Calu3 (cell line): ENCODE results near the gene ATG4C. TPM values are rescaled to one million over a fixed set of nuclear protein-coding genes. Genes with fewer than 3 reads are reported as not detected.

Experiments
- BruUV-seq: library from RNA; stranded (reverse); fragments of 400-500 nt; replicated peaks from 2 replicates; lab custom pipeline; 2021; lab: Mats Ljungman, UMichigan
- CTCF ChIA-PET: fragments of 300-600 bp; sonication (Branson Sonifier 250); formaldehyde crosslinking; loops from one replicate; lab custom pipeline; 2022; ENCODE audit warnings: antibody characterized with exemption; lab: Charles Lee
- DNase-seq: peaks from one replicate; pipeline ENCODE4 v3.0.0; 2022
- H3K27ac Mint-ChIP-seq: one replicate; pipeline ENCODE4 v1.8.0; 2022; ENCODE audit warnings: mixed read lengths; ENCODE audit not compliant: unreplicated experiment
- H3K27me3 Mint-ChIP-seq: one replicate; pipeline ENCODE4 v1.8.0; 2022; ENCODE audit warnings: mixed read lengths; ENCODE audit not compliant: unreplicated experiment
- H3K36me3 Mint-ChIP-seq: one replicate; pipeline ENCODE4 v1.8.0; 2022; ENCODE audit warnings: mild to moderate bottlenecking, moderate library complexity, mixed read lengths; ENCODE audit not compliant: insufficient read depth, unreplicated experiment
- H3K4me1 Mint-ChIP-seq: one replicate; pipeline ENCODE4 v1.8.0; 2022; ENCODE audit warnings: mild to moderate bottlenecking, low read depth, mixed read lengths; ENCODE audit not compliant: unreplicated experiment
- H3K4me3 Mint-ChIP-seq: one replicate; pipeline ENCODE4 v1.8.0; 2022; ENCODE audit warnings: mild to moderate bottlenecking, low read depth, moderate library complexity, mixed read lengths; ENCODE audit not compliant: unreplicated experiment
- H3K9me3 Mint-ChIP-seq: one replicate; pipeline ENCODE4 v1.8.0; 2022; ENCODE audit warnings: low read depth, mixed read lengths; ENCODE audit not compliant: unreplicated experiment
- intact Hi-C: fragments of 100-400 bp; cut with micrococcal nuclease; formaldehyde crosslinking; loops from one replicate; pipeline ENCODE4 v1.10.0; 2022; ENCODE audit not compliant: unreplicated experiment
- total RNA-seq: library from RNA; stranded (reverse); gene quantifications from 2 replicates; pipeline ENCODE4 v1.2.3, GENCODE V29; 2022
- TF ChIP-seq, protein P1 (sequence below): fragments of 200-600 bp; IDR thresholded peaks from one replicate; pipeline ENCODE4 v1.8.0; 2022; ENCODE audit warnings: antibody characterized with exemption; ENCODE audit not compliant: unreplicated experiment

Gene ATG4C
- total RNA-seq, 1 experiment from 2014 or later, result 12.4 TPM

DNA sequence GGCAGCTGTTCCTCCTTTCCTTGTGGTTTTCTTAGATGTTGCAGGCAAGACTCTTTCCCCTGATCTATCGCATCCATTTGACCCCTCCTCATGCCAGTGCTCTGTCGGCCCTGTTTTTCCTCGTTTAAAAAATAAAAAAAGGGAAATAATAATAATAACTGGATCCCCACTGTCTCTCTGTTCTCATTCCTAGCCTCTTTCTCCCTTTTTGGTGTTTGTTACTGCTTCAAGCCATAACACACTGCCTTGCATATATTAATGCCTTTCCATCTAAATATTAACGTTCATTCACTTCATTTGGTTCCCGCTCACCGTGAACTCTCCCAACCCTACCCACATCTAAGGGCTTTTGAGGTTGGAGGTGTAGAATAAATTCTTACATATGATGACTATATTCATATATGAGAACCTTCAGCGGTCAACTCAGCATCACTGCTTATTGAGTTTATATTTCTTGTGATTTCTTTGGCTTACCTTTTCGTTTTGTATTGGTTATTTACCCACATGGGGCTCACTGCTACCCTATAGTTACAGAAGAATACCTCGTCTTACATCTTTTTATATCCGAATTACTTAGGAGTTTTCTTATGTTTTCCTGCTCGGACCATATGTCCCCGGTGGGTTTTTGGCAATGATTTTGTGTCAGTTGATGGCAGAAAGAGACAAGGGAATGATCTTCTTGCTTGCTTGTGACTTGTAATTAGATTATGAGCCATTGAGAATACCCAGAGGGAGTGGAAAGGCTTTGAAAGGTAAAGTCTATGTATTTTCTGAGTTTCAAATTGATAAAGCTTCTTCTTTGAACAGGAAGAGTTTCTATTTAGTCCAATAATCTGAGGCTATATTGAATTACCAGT, 805 bp downstream of the ATG4C start:
- peaks cover 6% of the 10 kb centered on the region for H3K27me3 Mint-ChIP-seq
- no peak for DNase-seq

DNA sequence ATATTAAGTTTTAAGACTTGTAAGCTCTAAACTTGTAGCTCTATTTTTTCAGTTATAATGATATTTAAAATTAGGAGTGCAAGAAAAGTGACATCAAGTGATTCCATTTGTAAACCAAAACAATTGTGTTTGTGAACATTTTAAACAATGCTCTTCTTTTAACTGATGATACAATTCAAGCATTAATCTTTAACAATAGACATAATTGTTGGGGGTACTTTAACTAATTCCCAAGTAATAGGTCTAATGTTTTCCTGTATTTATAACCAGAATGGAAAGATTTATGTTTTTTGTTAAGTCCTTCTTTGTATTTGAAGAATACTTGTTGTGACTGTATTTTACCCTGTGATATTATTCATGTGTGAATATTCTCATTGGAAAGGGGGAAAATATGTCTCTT, 6.8 kb downstream of the ATG4C start:
- no peaks in the 10 kb centered on the region for H3K9me3 Mint-ChIP-seq
- H3K4me1 Mint-ChIP-seq, result peaks cover 13% of the 10 kb centered on the region
- intact Hi-C loops, result no loop called here
- TF ChIP-seq, protein P1, sequence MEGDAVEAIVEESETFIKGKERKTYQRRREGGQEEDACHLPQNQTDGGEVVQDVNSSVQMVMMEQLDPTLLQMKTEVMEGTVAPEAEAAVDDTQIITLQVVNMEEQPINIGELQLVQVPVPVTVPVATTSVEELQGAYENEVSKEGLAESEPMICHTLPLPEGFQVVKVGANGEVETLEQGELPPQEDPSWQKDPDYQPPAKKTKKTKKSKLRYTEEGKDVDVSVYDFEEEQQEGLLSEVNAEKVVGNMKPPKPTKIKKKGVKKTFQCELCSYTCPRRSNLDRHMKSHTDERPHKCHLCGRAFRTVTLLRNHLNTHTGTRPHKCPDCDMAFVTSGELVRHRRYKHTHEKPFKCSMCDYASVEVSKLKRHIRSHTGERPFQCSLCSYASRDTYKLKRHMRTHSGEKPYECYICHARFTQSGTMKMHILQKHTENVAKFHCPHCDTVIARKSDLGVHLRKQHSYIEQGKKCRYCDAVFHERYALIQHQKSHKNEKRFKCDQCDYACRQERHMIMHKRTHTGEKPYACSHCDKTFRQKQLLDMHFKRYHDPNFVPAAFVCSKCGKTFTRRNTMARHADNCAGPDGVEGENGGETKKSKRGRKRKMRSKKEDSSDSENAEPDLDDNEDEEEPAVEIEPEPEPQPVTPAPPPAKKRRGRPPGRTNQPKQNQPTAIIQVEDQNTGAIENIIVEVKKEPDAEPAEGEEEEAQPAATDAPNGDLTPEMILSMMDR, result no peak
- H3K36me3 Mint-ChIP-seq, result no peaks in the 10 kb centered on the region
- no peak overlapping the region for H3K27ac Mint-ChIP-seq
- H3K27me3 Mint-ChIP-seq, result no peaks in the 10 kb centered on the region
- no peak for DNase-seq
- no peak overlapping the region for H3K4me3 Mint-ChIP-seq
- CTCF ChIA-PET, result no interaction called here
- BruUV-seq, result no TSS peak

More for the DNA sequence above, 805 bp downstream of the ATG4C start:
- peaks cover 13% of the 10 kb centered on the region for H3K4me1 Mint-ChIP-seq
- H3K27ac Mint-ChIP-seq, result no peak overlapping the region
- TF ChIP-seq, protein P1, result no peak
- no peaks in the 10 kb centered on the region for H3K9me3 Mint-ChIP-seq
- CTCF ChIA-PET, result no interaction called here
- no peak overlapping the region for H3K4me3 Mint-ChIP-seq
- H3K36me3 Mint-ChIP-seq, result no peaks in the 10 kb centered on the region
- BruUV-seq, result TSS peak; percentile 66
- intact Hi-C loops, result no loop called here

DNA sequence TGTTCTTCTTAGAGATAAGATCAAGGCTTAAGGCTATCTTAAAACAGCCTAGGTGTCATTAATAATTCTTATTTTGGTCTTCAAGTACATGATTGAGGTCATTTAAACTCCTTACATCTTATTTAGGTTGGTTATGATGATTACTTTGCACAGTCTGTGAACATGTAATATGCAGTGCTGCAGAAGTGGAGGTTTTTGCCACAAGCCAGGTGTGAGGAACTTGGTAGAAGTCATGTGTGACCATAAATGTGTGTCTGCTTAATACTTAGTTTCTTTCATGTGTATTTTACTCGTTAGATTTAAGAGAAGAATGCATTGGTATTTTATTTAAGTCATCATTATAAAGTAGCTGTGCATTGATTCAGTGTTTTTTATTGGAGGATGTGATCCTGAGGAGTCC, 10.1 kb downstream of the ATG4C start:
- TF ChIP-seq, protein P1, result no peak
- H3K4me3 Mint-ChIP-seq, result no peak overlapping the region
- no peak overlapping the region for H3K27ac Mint-ChIP-seq
- H3K27me3 Mint-ChIP-seq, result no peaks in the 10 kb centered on the region
- BruUV-seq, result no TSS peak
- no peaks in the 10 kb centered on the region for H3K9me3 Mint-ChIP-seq
- CTCF ChIA-PET, result no interaction called here
- DNase-seq, result no peak
- H3K36me3 Mint-ChIP-seq, result no peaks in the 10 kb centered on the region
- intact Hi-C loops, result no loop called here
- no peaks in the 10 kb centered on the region for H3K4me1 Mint-ChIP-seq

DNA sequence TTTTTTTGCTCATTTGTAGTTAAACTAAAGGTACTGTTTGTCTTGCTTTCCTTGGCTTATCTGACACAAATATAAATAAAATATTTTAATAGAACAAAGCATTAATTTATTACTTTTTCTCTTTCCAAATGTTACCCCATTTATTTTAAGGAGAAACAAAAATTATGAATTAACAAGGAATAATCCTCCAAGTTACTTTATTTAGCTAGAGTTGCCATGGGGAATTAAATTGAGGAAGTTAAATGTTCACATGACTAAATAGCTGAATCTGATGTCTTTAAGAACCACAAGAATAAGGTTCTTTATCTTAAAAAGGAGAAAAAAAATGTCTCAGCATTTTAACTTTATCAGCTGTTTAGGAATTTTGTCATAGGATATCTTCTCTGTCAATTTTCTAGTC, 12.3 kb downstream of the ATG4C start:
- DNase-seq, result no peak
- H3K4me1 Mint-ChIP-seq, result no peaks in the 10 kb centered on the region
- H3K36me3 Mint-ChIP-seq, result no peaks in the 10 kb centered on the region
- H3K4me3 Mint-ChIP-seq, result no peak overlapping the region
- CTCF ChIA-PET, result no interaction called here
- no TSS peak for BruUV-seq
- intact Hi-C loops, result no loop called here
- no peaks in the 10 kb centered on the region for H3K9me3 Mint-ChIP-seq
- TF ChIP-seq, protein P1, result no peak
- H3K27me3 Mint-ChIP-seq, result no peaks in the 10 kb centered on the region
- no peak overlapping the region for H3K27ac Mint-ChIP-seq
